KG1 (cell line): ENCODE data around the gene PLIN4.

ENCODE experiments used
- DNase-seq: peaks from one replicate; lab custom pipeline; 2025; lab: John Stamatoyannopoulos, UW

PLIN4 gene

GRCh38 chr19:4455719-4456475 is 62.4 kb downstream of the PLIN4 start:
- DNase-seq, result no peak

- no peak for DNase-seq
Measured at GRCh38 chr19:4454747-4455718, 63.3 kb downstream of the PLIN4 start.

- no peak for DNase-seq
Measured at GRCh38 chr19:4453232-4454179, 64.8 kb downstream of the PLIN4 start.

GRCh38 chr19:4452230-4452990 is 65.9 kb downstream of the PLIN4 start:
- no peak for DNase-seq
